ENCODE measurements around the gene CDH4.

CDH4 gene

DNA sequence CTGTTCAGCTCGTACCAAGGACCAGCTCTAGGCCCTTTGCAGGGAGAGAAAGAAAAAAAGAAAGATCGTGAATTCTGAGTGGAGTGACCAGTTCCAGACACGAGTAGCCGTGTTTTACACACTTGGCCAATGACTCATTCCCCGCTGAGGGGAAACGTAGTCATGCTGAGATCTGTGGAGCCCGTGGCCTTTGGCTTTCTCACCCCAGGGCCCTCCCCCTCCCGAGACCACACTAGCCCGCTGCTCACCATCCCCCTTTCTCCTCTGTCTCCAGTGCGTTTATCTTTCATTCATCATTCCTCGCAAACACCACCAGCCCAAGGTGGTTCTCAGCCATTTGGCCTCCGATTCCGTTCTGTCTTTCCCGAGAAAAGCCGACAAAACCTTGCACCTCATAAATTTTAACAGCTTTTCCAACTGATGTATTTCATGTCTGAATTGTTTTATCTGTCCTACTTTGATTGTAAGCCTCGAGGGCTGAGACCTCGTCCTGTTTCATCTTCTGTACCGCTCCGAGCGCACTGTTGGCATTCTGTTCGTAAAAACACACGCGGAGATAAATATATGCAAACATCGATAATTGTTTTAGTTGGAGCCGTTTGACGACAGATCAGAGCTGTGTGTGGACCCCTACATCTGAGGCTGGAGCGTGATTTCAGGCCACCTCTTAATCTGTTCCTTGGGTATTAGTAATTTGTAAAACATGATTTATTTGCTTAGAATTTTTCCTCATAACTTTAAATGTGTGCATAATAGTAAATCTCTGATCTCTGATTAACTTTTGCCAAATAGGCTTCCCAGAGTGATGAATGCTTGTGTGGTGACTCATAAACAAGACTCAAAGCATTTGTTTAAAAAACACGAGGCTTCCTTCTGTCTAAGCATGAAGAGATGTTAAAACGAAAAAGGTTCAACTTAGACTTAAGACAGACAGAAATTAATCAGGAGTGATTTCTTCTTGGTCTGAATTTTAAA, 336.6 kb downstream of the CDH4 start:
- no peak overlapping the region for H3K4me3 ChIP-seq (replicated peaks; ENCODE audit: low read depth, low read length)
- TF ChIP-seq, protein P1, sequence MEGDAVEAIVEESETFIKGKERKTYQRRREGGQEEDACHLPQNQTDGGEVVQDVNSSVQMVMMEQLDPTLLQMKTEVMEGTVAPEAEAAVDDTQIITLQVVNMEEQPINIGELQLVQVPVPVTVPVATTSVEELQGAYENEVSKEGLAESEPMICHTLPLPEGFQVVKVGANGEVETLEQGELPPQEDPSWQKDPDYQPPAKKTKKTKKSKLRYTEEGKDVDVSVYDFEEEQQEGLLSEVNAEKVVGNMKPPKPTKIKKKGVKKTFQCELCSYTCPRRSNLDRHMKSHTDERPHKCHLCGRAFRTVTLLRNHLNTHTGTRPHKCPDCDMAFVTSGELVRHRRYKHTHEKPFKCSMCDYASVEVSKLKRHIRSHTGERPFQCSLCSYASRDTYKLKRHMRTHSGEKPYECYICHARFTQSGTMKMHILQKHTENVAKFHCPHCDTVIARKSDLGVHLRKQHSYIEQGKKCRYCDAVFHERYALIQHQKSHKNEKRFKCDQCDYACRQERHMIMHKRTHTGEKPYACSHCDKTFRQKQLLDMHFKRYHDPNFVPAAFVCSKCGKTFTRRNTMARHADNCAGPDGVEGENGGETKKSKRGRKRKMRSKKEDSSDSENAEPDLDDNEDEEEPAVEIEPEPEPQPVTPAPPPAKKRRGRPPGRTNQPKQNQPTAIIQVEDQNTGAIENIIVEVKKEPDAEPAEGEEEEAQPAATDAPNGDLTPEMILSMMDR (IDR thresholded peaks at IDR 0.05; ENCODE audit: low read length, missing control alignments), result no peak
- peak; percentile 49 for DNase-seq (ENCODE audit: low read depth)

DNA sequence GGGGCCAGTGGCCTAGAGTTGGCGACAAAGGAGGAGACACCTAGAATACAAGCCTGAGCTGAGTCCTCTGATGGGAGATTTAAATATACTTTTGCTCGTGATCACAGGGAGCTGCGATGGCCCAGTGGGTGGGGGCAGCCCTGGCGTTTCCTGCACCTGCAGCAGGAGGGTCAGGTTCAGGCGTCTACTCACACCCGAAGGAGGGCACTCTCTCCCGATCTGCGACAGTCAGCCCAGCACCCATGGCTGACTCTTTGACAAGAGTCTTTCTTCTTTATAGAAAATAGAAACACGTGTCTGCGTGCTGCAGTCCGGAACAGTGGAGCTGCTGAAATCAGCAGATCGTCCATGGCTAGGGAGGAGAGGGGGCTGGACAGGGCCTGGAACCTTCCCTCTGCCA, 338.2 kb downstream of the CDH4 start:
- TF ChIP-seq, protein P1 (IDR thresholded peaks at IDR 0.05; ENCODE audit: low read length, missing control alignments), result no peak
- no peak overlapping the region for H3K4me3 ChIP-seq (replicated peaks; ENCODE audit: low read depth, low read length)
- DNase-seq (ENCODE audit: low read depth), result no peak

DNA sequence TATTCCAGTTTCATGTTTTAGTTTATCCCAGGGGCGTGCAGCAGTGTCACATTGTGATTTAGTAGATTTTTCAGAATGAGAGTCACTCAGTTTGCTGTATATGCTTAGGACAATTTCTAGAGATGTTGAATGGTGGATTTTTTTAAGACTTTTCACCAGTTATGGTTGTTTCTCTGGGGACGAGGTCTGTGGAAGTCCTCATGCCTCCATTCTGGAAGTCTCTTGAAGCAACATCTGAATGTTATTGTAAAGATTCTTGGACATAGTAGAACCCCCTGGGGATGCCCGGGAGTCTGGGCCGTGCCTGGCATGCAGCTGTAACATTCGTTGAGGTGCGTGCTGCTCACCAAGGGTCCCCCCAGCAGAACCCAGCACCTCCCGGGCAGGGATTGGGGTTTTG, 341.5 kb downstream of the CDH4 start:
- TF ChIP-seq, protein P1 (IDR thresholded peaks at IDR 0.05; ENCODE audit: low read length, missing control alignments), result no peak
- H3K4me3 ChIP-seq (replicated peaks; ENCODE audit: low read depth, low read length), result no peak overlapping the region
- no peak for DNase-seq (ENCODE audit: low read depth)

DNA sequence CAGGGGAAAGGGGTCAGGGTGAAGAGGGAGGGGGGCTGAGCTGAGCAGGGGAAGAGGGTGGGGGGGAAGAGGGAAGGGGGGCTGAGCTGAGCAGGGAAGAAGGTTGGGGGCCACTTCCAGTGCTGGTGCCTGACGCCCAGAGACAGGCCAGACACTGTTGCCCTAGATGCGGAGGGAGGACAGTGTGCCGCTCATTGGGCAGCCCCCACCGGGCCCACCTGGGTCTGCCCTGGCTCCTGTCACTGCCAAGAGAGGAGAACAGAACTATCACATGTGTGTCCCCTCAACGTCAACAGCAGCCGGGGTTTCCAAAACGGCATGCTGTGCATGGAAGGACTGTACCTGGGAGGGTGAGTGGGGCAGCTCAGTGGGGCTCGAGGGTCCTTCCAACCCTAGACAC, 342.1 kb downstream of the CDH4 start:
- no peak for DNase-seq (ENCODE audit: low read depth)
- H3K4me3 ChIP-seq (replicated peaks; ENCODE audit: low read depth, low read length), result no peak overlapping the region
- TF ChIP-seq, protein P1 (IDR thresholded peaks at IDR 0.05; ENCODE audit: low read length, missing control alignments), result no peak

DNA sequence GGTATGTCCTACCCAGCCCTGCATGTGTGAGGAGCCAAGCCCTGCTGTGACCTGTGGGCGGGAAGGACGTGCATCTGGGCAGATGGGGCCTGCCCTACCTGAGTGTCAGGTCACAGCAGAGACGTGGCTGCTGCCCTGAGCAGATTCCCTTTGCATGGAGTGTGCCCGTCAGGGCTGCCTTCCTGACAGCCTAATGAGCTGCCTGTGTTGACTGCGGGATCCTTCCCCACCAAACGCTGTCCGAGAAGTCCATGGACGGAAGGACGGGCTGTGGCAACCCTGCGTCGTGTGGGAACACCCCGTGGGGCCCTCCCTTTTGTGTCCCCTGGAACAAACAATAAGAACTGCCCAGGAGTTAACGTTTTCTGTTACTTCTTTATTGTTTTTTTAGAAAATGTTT, 343.2 kb downstream of the CDH4 start:
- no peak for DNase-seq (ENCODE audit: low read depth)
- H3K4me3 ChIP-seq (replicated peaks; ENCODE audit: low read depth, low read length), result no peak overlapping the region
- TF ChIP-seq, protein P1 (IDR thresholded peaks at IDR 0.05; ENCODE audit: low read length, missing control alignments), result no peak

DNA sequence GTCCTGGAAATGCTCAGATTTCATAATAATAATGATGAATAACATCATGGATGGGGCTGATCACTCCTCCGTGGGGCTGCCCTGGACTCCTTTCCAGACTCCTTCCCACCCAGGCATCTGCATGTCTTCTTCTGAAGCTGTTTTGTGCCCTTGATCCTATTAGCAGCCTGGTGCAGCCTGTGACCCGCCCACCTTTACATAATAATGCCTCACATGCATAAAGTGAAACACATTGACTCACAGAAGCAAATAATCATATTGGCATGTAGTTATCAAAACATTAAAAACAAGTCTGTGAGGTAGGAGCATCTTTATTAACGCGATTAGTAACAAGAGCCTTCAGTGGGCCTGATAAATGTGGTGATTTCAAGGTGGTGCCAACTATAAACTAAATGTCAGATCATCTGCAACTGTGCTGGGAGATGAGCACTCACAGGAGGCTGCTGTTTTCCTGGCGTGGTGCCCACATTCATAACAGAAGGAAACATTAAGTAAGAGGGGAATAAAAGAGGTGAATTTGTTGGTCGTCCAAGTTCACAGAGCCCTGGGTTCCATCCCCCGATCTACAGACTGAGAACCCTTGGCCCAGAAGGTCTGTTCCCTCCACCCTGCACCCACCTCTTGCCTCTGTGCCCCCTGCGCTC, 344.7 kb downstream of the CDH4 start:
- no peak for DNase-seq (ENCODE audit: low read depth)
- TF ChIP-seq, protein P1 (IDR thresholded peaks at IDR 0.05; ENCODE audit: low read length, missing control alignments), result no peak
- H3K4me3 ChIP-seq (replicated peaks; ENCODE audit: low read depth, low read length), result no peak overlapping the region
